MCF 10A (cell line): ENCODE data around the gene TMEFF2. TPM values are rescaled to one million over a fixed set of nuclear protein-coding genes. Genes with fewer than 3 reads are reported as not detected.

Experiments
- BruUV-seq: library from RNA; stranded (reverse); fragments of 400-500 nt; replicated peaks from 2 replicates; lab custom pipeline; 2021; lab: Mats Ljungman, UMichigan
- CTCF ChIA-PET: fragments of 300-600 bp; sonication (Branson Sonifier 250); formaldehyde crosslinking; extraction: SDS; loops from one replicate; lab custom pipeline; 2021; ENCODE audit warnings: antibody characterized with exemption, inconsistent platforms; lab: Yijun Ruan, JAX
- POLR2A ChIA-PET: fragments of 300-600, 350-650 bp; sonication (Branson Sonifier 250); formaldehyde crosslinking; extraction: SDS; loops from one replicate; lab custom pipeline; 2020; ENCODE audit warnings: antibody characterized with exemption, inconsistent platforms; lab: Yijun Ruan, JAX
- DNase-seq: peaks from one replicate; pipeline ENCODE4 v3.0.0-alpha.2; 2018; ENCODE audit not compliant: unreplicated experiment
- H3K27ac Mint-ChIP-seq: one replicate; pipeline ENCODE4 v1.8.0; 2022; ENCODE audit warnings: mild to moderate bottlenecking, low read depth, mixed read lengths; ENCODE audit not compliant: unreplicated experiment
- H3K27me3 Mint-ChIP-seq: one replicate; pipeline ENCODE4 v1.8.0; 2022; ENCODE audit warnings: mixed read lengths; ENCODE audit not compliant: insufficient read depth, unreplicated experiment
- H3K36me3 Mint-ChIP-seq: one replicate; pipeline ENCODE4 v1.8.0; 2022; ENCODE audit warnings: mild to moderate bottlenecking, moderate library complexity, mixed read lengths; ENCODE audit not compliant: insufficient read depth, unreplicated experiment
- H3K4me1 Mint-ChIP-seq: one replicate; pipeline ENCODE4 v1.8.0; 2022; ENCODE audit warnings: mixed read lengths; ENCODE audit not compliant: insufficient read depth, unreplicated experiment
- H3K4me3 Mint-ChIP-seq: one replicate; pipeline ENCODE4 v1.8.0; 2022; ENCODE audit warnings: mild to moderate bottlenecking, moderate library complexity, mixed read lengths; ENCODE audit not compliant: unreplicated experiment
- H3K9me3 Mint-ChIP-seq: one replicate; pipeline ENCODE4 v1.8.0; 2022; ENCODE audit warnings: mixed read lengths; ENCODE audit not compliant: unreplicated experiment
- CTCF ChIP-seq: fragments of 200-600 bp; IDR thresholded peaks from one replicate; pipeline ENCODE4 v1.8.0; 2022; ENCODE audit warnings: antibody characterized with exemption, mild to moderate bottlenecking; ENCODE audit not compliant: unreplicated experiment
- intact Hi-C: fragments of 100-400 bp; cut with micrococcal nuclease; formaldehyde crosslinking; loops from 2 replicates; pipeline ENCODE4 v1.14.1; 2022
- total RNA-seq: library from RNA; stranded (reverse); gene quantifications from 2 replicates; pipeline ENCODE4 v1.2.3, GENCODE V29; 2022

TMEFF2 gene
- total RNA-seq, 1 experiment from 2014 or later, result not detected

- Mint-ChIP-seq H3K27me3 (no peaks in the 10 kb centered on the region), H3K36me3 (no peaks in the 10 kb centered on the region), H3K27ac (no peak overlapping the region), H3K4me1 (peaks cover 4% of the 10 kb centered on the region), H3K4me3 (no peak overlapping the region), H3K9me3 (no peaks in the 10 kb centered on the region)
- no TSS peak for BruUV-seq
- intact Hi-C loops, result no loop called here
- ChIA-PET POLR2A (interaction anchor here (1.2 to 1.9 kb wide), 2 partner anchors 278 to 447 kb away, joined by 3 to 6 read pairs; partner anchors contain the start of gene CAVIN2), CTCF (interaction anchor here (0.6 to 0.7 kb wide), 3 partner anchors 161 to 255 kb away, joined by 3 to 5 read pairs (median 3); no protein-coding TSS in a partner anchor)
- no peak for TF ChIP-seq CTCF
- DNase-seq, result no peak
These were observed 70.2 kb downstream of the TMEFF2 start for GRCh38 chr2:192124571-192124970.

GRCh38 chr2:192123847-192124246 is 70.9 kb downstream of the TMEFF2 start:
- no peak for TF ChIP-seq CTCF
- peak; percentile 13 for DNase-seq
- H3K27me3 Mint-ChIP-seq, result no peaks in the 10 kb centered on the region
- H3K36me3 Mint-ChIP-seq, result no peaks in the 10 kb centered on the region
- no TSS peak for BruUV-seq
- intact Hi-C loops, result no loop called here
- H3K4me1 Mint-ChIP-seq, result peaks cover 4% of the 10 kb centered on the region
- ChIA-PET CTCF (interaction anchor here (0.7 to 1.0 kb wide), 2 partner anchors 39 to 254 kb away, joined by 3 read pairs; no protein-coding TSS in a partner anchor), POLR2A (interaction anchor here (1.2 to 1.9 kb wide), 2 partner anchors 277 to 447 kb away, joined by 3 to 6 read pairs; partner anchors contain the start of gene CAVIN2)
- H3K4me3 Mint-ChIP-seq, result no peak overlapping the region
- H3K9me3 Mint-ChIP-seq, result no peaks in the 10 kb centered on the region
- H3K27ac Mint-ChIP-seq, result no peak overlapping the region

- no peaks in the 10 kb centered on the region for H3K9me3 Mint-ChIP-seq
- H3K27me3 Mint-ChIP-seq, result no peaks in the 10 kb centered on the region
- intact Hi-C loops, result no loop called here
- BruUV-seq, result no TSS peak
- no peak overlapping the region for H3K4me3 Mint-ChIP-seq
- POLR2A ChIA-PET, result interaction anchor here (1.9 kb wide), 1 partner anchor 276 kb away, joined by 6 read pairs; the partner anchor contains the start of gene CAVIN2
- CTCF ChIA-PET, result interaction anchor here (0.8 to 1.0 kb wide), 2 partner anchors 39 to 310 kb away, joined by 3 to 4 read pairs; no protein-coding TSS in a partner anchor
- no peak for TF ChIP-seq CTCF
- DNase-seq, result no peak
- H3K36me3 Mint-ChIP-seq, result no peaks in the 10 kb centered on the region
- peaks cover 4% of the 10 kb centered on the region for H3K4me1 Mint-ChIP-seq
- H3K27ac Mint-ChIP-seq, result no peak overlapping the region
These were observed 71.8 kb downstream of the TMEFF2 start for GRCh38 chr2:192122946-192123345.

- DNase-seq, result no peak
- Mint-ChIP-seq H3K27ac (no peak overlapping the region), H3K27me3 (no peaks in the 10 kb centered on the region), H3K36me3 (no peaks in the 10 kb centered on the region), H3K4me3 (no peak overlapping the region), H3K9me3 (no peaks in the 10 kb centered on the region), H3K4me1 (peaks cover under 1% of the 10 kb centered on the region)
- intact Hi-C loops, result no loop called here
- CTCF ChIA-PET, result interaction anchor here (0.6 to 1.7 kb wide), 4 partner anchors 309 to 568 kb away, joined by 4 to 5 read pairs (median 4); no protein-coding TSS in a partner anchor
- POLR2A ChIA-PET, result no interaction called here
- TF ChIP-seq CTCF, result no peak
- BruUV-seq, result no TSS peak
These were observed 72.6 kb downstream of the TMEFF2 start for GRCh38 chr2:192122141-192122540.
